Type B pancreatic cell (in vitro differentiated cells): ENCODE results near the gene CEP95. TPM values are rescaled to one million over a fixed set of nuclear protein-coding genes. Genes with fewer than 3 reads are reported as not detected.

Source experiments
- DNase-seq: peaks from one replicate; pipeline ENCODE4 v3.0.0; 2021; ENCODE audit warnings: mixed read lengths; ENCODE audit not compliant: unreplicated experiment; ENCODE audit errors: extremely low spot score
- H3K27ac Mint-ChIP-seq: 2 replicates; pipeline ENCODE4 v1.8.0; 2021; ENCODE audit warnings: mild to moderate bottlenecking, mixed read lengths
- H3K27me3 Mint-ChIP-seq: 2 replicates; pipeline ENCODE4 v1.8.0; 2021; ENCODE audit warnings: mixed read lengths
- H3K36me3 Mint-ChIP-seq: 2 replicates; pipeline ENCODE4 v1.8.0; 2021; ENCODE audit warnings: mixed read lengths
- H3K4me1 Mint-ChIP-seq: one replicate; pipeline ENCODE4 v1.8.0; 2021; ENCODE audit warnings: mixed read lengths; ENCODE audit not compliant: unreplicated experiment
- H3K4me3 Mint-ChIP-seq: 2 replicates; pipeline ENCODE4 v1.8.0; 2021; ENCODE audit warnings: mild to moderate bottlenecking, mixed read lengths
- H3K9me3 Mint-ChIP-seq: 2 replicates; pipeline ENCODE4 v1.8.0; 2021; ENCODE audit warnings: mixed read lengths
- CTCF ChIP-seq: fragments of 200-600 bp; sonication (generic); conservative IDR thresholded peaks from 2 replicates; pipeline ENCODE4 v1.5.0; 2021; ENCODE audit warnings: antibody characterized with exemption, mild to moderate bottlenecking
- microRNA-seq: library from miRNA; unstranded; fragments of <30 nt; microRNA quantifications from one replicate; pipeline ENCODE4, GENCODE V29; 2020
- total RNA-seq: library from RNA; stranded (reverse); gene quantifications from 2 replicates; pipeline ENCODE4 v1.2.1, GENCODE V29; 2021; ENCODE audit warnings: low replicate concordance

CEP95 gene
- total RNA-seq, 1 donor from 2014 or later: 76.2 TPM

- Mint-ChIP-seq H3K9me3 (no peaks in the 10 kb centered on the region), H3K4me1 (no peaks in the 10 kb centered on the region), H3K4me3 (no peak overlapping the region), H3K27ac (no peak overlapping the region), H3K27me3 (no peaks in the 10 kb centered on the region), H3K36me3 (peaks cover 23% of the 10 kb centered on the region)
- no peak for DNase-seq
- TF ChIP-seq CTCF: no peak
Measured at GRCh38 chr17:64579917-64580316, 73.1 kb downstream of the CEP95 start.

GRCh38 chr17:64580384-64581315 is 73.9 kb downstream of the CEP95 start:
- no peak for DNase-seq

GRCh38 chr17:64583038-64583437 is 76.3 kb downstream of the CEP95 start:
- H3K9me3 Mint-ChIP-seq: no peaks in the 10 kb centered on the region
- no peak for DNase-seq
- peaks cover 19% of the 10 kb centered on the region for H3K36me3 Mint-ChIP-seq
- no peaks in the 10 kb centered on the region for H3K4me1 Mint-ChIP-seq
- H3K4me3 Mint-ChIP-seq: no peak overlapping the region
- no peaks in the 10 kb centered on the region for H3K27me3 Mint-ChIP-seq
- TF ChIP-seq CTCF: no peak
- H3K27ac Mint-ChIP-seq: no peak overlapping the region

More at GRCh38 chr17:64580384-64581315, 73.9 kb downstream of the CEP95 start:
- TF ChIP-seq CTCF: no peak
- peaks cover 23% of the 10 kb centered on the region for H3K36me3 Mint-ChIP-seq
- H3K4me3 Mint-ChIP-seq: no peak overlapping the region
- H3K27ac Mint-ChIP-seq: no peak overlapping the region
- no peaks in the 10 kb centered on the region for H3K27me3 Mint-ChIP-seq
- no peaks in the 10 kb centered on the region for H3K9me3 Mint-ChIP-seq
- no peaks in the 10 kb centered on the region for H3K4me1 Mint-ChIP-seq

- no peak overlapping the region for H3K4me3 Mint-ChIP-seq
- peaks cover 15% of the 10 kb centered on the region for H3K36me3 Mint-ChIP-seq
- H3K9me3 Mint-ChIP-seq: no peaks in the 10 kb centered on the region
- no peak for DNase-seq
- H3K27me3 Mint-ChIP-seq: no peaks in the 10 kb centered on the region
- no peak for TF ChIP-seq CTCF
- H3K4me1 Mint-ChIP-seq: no peaks in the 10 kb centered on the region
- H3K27ac Mint-ChIP-seq: no peak overlapping the region
Measured at GRCh38 chr17:64585146-64585545, 78.4 kb downstream of the CEP95 start.

Small RNAs within 50 kb of the gene (microRNA-seq; reads per million reads assigned to microRNA genes)
- gene MIR3064 (7.7 reads per million, percentile 29 among the genes with 10 or more reads in this experiment), gene MIR5047 (not detected)

Other genes starting within 250 kb of the CEP95 start
- 20.4 and 23.3 TPM in 2 replicates for gene TEX2, start 243.7 kb upstream of the CEP95 start, total RNA-seq
- 0.21 TPM in 1 of 2 replicates, not detected in the other for gene PECAM1, start 116.1 kb upstream of the CEP95 start, total RNA-seq
- not detected in 2 replicates for gene MILR1, start 57.9 kb upstream of the CEP95 start, total RNA-seq
- gene POLG2, start 9.9 kb upstream of the CEP95 start, total RNA-seq: 15.4 and 22.9 TPM in 2 replicates
- gene DDX5, start 688 bp upstream of the CEP95 start, total RNA-seq: 729 and 758 TPM in 2 replicates
- 22.3 and 26.6 TPM in 2 replicates for gene SMURF2, start 155.3 kb downstream of the CEP95 start, total RNA-seq